HG03045 (cell line): ENCODE data around the gene FBXL3.
"Not testable (repeated sequence)": the region's sequence is repeated elsewhere in the genome, so short reads cannot be mapped to it uniquely, and the experiment has no call there.

Experiments
- ATAC-seq: cut with Tn5 transposase; IDR thresholded peaks from one replicate; pipeline ENCODE4 v1.9.1; 2021; ENCODE audit warnings: mild to moderate bottlenecking, moderate library complexity; ENCODE audit not compliant: unreplicated experiment

The FBXL3 gene

GRCh38 chr13:76991796-76992547, 35.0 kb downstream of the FBXL3 start, which contains the start of gene CLN5:
CLN5 (plus strand) TSS chr13:76992081; CDS start chr13:76992099, 18 bp downstream.
- peak; percentile 95 for ATAC-seq

DNA sequence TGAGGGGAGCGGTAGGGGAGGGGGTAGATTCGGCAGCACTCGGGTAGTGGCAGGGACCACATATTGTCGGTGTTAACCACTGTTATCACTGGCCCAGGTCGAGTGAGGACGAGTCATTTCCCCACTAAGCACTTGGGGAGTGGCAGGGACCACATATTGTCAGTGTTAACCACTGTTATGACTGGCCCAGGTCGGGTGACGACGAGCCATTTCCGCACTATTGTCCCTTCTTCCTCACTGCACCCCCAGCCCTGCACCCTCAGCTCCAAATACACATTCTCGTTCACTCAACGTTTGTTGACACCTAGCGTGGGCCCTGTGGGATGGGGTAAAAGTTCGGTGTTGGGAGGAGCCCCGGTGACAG, 35.5 kb downstream of the FBXL3 start:
- ATAC-seq, result peak; percentile 43

GRCh38 chr13:76983676-76984075, 43.3 kb downstream of the FBXL3 start:
- ATAC-seq, result no peak

- no peak for ATAC-seq
These were observed 44.9 kb downstream of the FBXL3 start for GRCh38 chr13:76982061-76982460.

DNA sequence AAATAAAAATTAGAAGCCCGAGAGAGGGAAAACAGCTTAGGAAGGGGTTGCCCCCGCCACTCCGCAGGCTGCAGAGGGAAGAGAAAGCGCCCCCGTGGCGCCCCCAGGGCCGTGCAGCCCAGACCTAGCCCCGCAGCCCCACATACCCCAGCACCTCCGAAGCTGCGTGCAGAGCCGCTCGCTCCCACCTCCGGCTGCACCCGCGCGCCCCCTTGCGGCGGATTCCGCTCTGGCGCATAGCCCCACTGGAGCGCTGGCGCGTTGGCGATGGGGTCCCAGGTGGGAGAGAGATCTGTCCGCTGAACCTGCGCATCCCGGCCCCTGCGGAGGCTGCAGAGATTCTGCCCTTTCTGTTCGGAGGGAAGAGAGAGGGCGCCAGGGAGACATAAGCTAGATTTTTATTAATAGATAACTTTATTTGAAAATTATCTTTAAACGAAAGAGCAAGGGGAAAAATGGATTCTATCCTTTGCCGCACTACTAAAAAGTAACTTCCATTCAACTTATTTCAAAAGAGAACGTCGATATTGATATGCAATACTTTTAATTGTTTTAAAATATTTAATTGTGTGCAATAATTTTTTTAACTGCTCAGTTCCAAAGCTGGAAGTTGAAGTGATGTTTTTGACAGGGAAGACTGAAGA, 46.8 kb downstream of the FBXL3 start:
- peak; percentile 100 for ATAC-seq

DNA sequence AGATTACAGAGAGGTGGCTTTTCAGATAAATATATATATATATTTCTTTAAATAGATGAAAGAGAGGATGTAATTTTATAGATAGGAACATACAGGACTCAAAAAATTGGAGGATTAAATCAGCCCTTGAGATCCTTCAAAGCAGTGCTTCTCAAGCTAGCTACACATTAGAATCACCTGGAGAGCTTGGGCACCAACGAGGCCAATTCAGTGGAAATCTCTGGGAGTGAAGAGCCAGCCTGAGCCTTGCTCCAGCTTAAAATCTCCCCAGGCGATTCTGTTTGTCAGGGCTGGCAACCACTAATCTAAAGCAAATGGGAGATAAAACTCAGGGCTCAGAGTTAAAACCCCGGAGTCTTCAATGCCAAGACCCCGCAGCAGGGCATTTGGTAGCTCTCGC, 50.0 kb downstream of the FBXL3 start:
- ATAC-seq, result no peak

DNA sequence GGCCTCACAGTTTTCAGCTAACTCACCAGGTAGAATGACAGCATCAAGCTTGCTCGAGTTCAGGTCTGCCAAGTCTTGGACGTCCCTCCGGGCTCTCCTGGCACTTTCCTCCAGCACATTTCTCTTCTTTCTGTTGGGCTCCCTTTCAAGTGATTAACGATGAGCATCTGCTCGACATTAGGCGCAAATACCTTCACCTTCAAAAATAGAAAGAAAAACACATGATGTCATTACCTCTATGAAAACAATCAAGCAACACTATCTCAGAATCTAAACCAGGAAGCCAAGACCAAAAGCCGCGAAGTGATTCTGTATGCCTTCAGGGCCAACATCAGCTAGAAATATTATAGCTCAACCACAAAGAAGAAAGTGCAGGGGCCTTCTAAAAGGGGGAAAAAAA, 50.5 kb downstream of the FBXL3 start:
- ATAC-seq, result no peak

DNA sequence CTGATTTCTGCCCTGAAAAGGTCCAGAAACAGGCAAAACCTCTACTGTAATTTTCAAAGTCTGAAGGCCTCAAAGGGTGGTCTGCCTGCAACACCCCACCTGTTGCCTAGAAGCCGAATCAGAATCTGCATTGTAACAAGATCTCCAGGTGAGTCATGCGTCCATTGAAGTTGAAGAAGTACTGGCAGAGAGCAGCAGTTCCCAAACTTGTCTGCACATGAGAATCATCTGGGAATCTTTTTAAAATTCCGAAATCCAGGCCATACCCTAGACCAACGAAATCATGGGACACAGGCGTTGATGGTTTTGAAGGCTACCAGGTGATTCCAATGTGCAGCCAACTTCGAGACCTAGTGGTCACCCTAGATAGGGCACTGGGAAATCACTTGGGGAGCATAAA, 51.1 kb downstream of the FBXL3 start:
- no peak for ATAC-seq

GRCh38 chr13:76974618-76974975, 52.4 kb downstream of the FBXL3 start:
- no peak for ATAC-seq

DNA sequence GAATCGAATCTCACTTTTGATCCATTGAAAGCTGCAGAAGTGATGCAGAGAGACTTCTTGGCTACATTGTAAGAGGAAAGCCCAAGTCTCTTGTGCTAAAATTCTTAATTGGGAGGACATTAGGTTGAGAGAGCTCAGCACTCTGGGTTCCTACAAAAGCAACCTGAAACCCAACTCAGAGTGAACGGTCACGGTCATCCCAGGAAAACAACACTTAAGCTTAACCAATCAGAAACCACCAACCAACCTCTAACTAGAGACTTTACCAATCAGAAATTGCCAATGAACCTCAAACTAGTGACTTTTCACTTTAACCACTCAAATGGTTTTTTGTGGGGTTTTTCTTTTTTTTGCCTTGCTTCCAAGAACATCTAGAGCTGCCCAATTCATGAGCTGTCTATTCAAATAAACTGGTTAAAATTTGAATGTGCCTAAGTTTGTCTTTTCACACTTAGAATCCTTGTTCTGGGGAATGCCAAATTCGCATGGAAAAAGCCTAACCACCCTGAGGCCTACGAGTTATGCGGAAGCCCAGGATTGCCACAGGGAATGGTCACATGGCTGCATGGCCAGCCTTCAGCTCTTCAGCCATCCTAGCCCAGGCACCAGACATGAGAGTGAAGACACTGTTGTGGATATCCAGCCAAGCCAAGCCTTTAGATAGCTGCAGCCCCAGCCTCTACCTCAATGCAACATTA, 52.9 kb downstream of the FBXL3 start:
- no peak for ATAC-seq

- no peak for ATAC-seq
These were observed 54.8 kb downstream of the FBXL3 start for GRCh38 chr13:76971851-76972829.

- no peak for ATAC-seq
These were observed 55.7 kb downstream of the FBXL3 start for GRCh38 chr13:76971215-76971614.

GRCh38 chr13:76969488-76970365, 57.2 kb downstream of the FBXL3 start:
- ATAC-seq, result no peak

DNA sequence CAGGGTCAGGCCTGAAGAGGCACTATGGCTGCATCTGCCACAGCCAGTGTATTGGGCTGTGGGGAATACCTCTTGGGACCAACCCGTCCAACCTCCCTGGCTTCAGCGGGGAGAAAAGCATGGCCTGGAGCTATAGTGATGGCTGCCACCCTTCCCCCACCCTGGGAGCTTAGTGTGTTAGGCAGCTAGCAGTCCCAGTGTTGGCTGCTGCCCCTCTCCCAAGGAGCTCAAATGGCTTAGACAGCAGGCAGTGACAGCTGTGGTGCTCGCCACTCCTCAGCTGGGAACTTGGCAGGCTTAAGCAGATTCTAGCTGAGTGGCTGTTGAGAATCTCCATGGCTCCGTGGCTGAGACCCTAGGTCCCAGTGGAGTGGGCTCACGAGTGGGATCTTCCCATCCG, 58.9 kb downstream of the FBXL3 start:
- no peak for ATAC-seq

DNA sequence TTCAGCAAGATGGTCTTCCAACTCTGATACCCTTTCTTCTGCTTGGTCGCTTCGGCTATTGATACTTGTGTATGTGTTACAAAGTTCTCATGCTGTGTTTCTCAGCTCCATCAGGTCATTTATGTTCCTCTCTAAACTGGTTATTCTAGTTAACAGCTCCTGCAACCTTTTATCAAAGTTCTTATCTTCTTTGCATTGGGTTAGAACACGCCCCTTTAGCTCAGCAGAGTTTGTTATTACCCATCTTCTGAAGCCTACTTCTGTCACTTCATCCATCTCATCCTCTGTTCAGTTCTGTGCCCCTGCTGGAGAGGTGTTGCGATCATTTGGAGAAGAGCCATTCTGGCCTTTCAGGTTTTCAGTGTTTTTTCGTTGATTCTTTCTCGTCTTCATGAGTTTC, 59.9 kb downstream of the FBXL3 start:
- no peak for ATAC-seq

DNA sequence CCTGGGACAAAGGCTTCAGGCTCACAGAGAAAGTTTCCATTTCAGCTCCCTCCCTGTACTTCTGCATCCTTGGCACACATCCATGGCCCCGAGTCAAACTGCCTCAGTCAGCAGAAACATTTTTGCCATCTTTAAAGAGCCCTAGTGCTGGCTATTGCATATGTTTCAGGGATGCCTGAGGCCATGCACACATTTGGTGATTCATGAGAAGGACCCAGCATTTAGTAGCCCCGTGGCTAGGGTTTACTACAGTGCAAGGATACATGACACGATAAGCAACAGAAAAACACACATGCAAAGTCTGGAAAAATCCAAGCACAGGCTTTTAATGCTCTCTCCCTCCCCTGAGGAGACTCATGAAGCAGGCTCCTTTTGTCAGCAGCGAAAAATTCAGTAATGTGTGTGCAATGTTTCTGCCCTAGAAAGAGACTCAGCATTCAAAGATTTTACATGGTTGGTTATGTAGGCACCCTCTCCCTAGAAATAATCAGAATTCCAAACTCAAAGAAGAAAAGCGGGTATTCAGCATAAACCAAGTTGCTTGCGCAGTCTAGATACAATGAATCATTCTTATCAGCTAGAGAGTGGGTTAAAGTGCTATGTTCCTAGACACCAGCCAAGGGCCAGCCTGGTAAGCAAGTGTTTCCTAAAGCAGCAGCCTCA, 61.1 kb downstream of the FBXL3 start:
- ATAC-seq, result no peak

DNA sequence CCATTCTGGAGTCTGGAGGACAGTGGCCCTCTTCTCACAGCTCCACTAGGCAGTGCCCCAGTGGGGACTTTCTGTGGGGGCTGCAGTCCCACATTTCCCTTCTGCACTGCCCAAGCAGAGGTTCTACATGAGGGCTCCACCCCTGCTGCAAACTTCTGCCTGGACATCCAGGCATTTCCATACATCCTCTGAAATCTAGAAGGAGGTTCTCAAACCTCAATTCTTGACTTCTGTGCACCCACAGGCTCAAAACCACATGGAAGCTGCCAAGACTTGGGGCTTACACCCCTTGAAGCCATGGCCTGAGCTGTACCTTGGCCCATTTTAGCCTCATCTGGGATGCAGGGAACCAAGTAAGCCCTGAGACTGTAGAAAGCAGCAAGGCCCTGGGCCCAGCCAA, 67.2 kb downstream of the FBXL3 start:
- not testable (repeated sequence) for ATAC-seq

DNA sequence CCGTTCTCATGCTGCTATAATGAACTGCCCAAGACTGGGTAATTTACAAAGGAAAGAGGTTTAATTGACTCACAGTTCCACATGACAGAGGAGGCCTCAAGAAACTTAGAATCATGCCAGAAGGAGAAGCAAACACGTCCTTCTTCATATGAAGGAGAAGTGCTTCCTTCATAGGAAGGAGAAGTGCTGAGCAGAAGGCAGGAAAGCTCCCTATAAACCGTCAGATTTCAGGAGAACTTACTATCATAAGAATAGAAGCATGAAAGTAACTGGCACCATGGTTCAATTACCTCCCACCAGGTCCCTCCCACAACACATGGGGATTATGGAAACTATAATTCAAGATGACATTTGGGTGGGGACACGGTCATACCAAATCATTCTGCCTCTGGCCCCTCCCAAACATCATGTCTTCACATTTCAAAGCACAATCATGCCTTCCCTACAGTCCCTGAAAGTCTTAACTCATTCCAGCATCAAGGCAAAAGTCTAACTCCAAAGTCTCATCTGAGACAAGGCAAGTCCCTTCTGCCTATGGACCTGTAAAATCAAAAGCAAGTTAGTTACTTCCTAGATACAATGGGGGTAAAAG, 68.0 kb downstream of the FBXL3 start:
- ATAC-seq, result no peak

- ATAC-seq, result no peak
These were observed 71.3 kb downstream of the FBXL3 start for GRCh38 chr13:76955661-76956060.
